GM04504 (cell line): ENCODE data around the gene TMOD2.

Source experiments
- DNase-seq: peaks from one replicate; pipeline ENCODE4 v3.0.0-alpha.2; 2012; ENCODE audit warnings: low read depth

TMOD2 gene

GRCh38 chr15:51825698-51826097 is 74.3 kb downstream of the TMOD2 start:
- no peak for DNase-seq

- no peak for DNase-seq
These were observed 77.4 kb downstream of the TMOD2 start for GRCh38 chr15:51828621-51829375.

- peak; percentile 78 for DNase-seq
These were observed 78.2 kb downstream of the TMOD2 start, which contains the start of gene TMOD3 for GRCh38 chr15:51829376-51830275. TSS of gene TMOD3 (plus strand) at chr15:51829653. CDS start at chr15:51862885, 33,232 bp downstream.

- peak; percentile 17 for DNase-seq
These were observed 78.9 kb downstream of the TMOD2 start for GRCh38 chr15:51830276-51830806.

- DNase-seq, result no peak
These were observed 82.4 kb downstream of the TMOD2 start for GRCh38 chr15:51833772-51834171.

- DNase-seq, result no peak
These were observed 86.4 kb downstream of the TMOD2 start for GRCh38 chr15:51837792-51838251.

GRCh38 chr15:51838270-51838669 is 86.9 kb downstream of the TMOD2 start:
- no peak for DNase-seq

GRCh38 chr15:51840692-51841091 is 89.3 kb downstream of the TMOD2 start:
- no peak for DNase-seq

- DNase-seq, result no peak
These were observed 90.1 kb downstream of the TMOD2 start for GRCh38 chr15:51841406-51842040.

- no peak for DNase-seq
These were observed 90.9 kb downstream of the TMOD2 start for GRCh38 chr15:51842265-51842664.

GRCh38 chr15:51842852-51843737 is 91.7 kb downstream of the TMOD2 start:
- DNase-seq, result no peak

- DNase-seq, result no peak
These were observed 93.5 kb downstream of the TMOD2 start for GRCh38 chr15:51844747-51845426.

- no peak for DNase-seq
These were observed 94.7 kb downstream of the TMOD2 start for GRCh38 chr15:51846066-51846462.

GRCh38 chr15:51846463-51847230 is 95.2 kb downstream of the TMOD2 start:
- peak; percentile 27 for DNase-seq

- DNase-seq, result no peak
These were observed 97.4 kb downstream of the TMOD2 start for GRCh38 chr15:51848811-51849210.

- no peak for DNase-seq
These were observed 98.5 kb downstream of the TMOD2 start for GRCh38 chr15:51849860-51850259.

GRCh38 chr15:51853998-51854397 is 102.6 kb downstream of the TMOD2 start:
- peak; percentile 28 for DNase-seq

- DNase-seq, result no peak
These were observed 104.2 kb downstream of the TMOD2 start for GRCh38 chr15:51855612-51856011.

GRCh38 chr15:51856714-51857380 is 105.5 kb downstream of the TMOD2 start:
- no peak for DNase-seq
